B cell (primary cell): ENCODE data around the gene LRCOL1. TPM values are rescaled to one million over a fixed set of nuclear protein-coding genes. Genes with fewer than 3 reads are reported as not detected.

Source experiments
- ATAC-seq: fragments of 200-7000 bp; cut with Tn5 transposase; one replicate; pipeline ENCODE4 v1.10.0; 2021; ENCODE audit warnings: low read depth, mild to moderate bottlenecking, moderate number of reproducible peaks, moderate library complexity
- CTCF ChIA-PET: fragments of 350-600 bp; sonication (Branson Sonifier 250); formaldehyde crosslinking; loops from one replicate; lab custom pipeline; 2021; ENCODE audit warnings: antibody characterized with exemption, inconsistent platforms; lab: Charles Lee
- POLR2A ChIA-PET: fragments of 350-600 bp; sonication (Branson Sonifier 250); formaldehyde crosslinking; loops from one replicate; lab custom pipeline; 2021; ENCODE audit warnings: antibody characterized with exemption; lab: Charles Lee
- DNase-seq: peaks from one replicate; pipeline ENCODE4 v3.0.0; 2013
- H2AFZ ChIP-seq: 2 replicates; pipeline ENCODE4 v1.6.1; 2012; ENCODE audit warnings: mild to moderate bottlenecking, low read depth, low read length; ENCODE audit not compliant: insufficient read depth, poor library complexity, severe bottlenecking
- H3K27ac ChIP-seq, 2 donors: 1 replicate in 1 of 2; 2 replicates in 1 of 2; pipeline ENCODE4 v1.5.1; 2012 to 2013; ENCODE audit warnings: low read length in 2 of 2, mild to moderate bottlenecking in 2 of 2, moderate library complexity in 1 of 2
- H3K27me3 ChIP-seq, 4 experiments: fragments of 200-600 bp in 1 of 4; sonication (generic) in 1 of 4; replicated peaks in 1 of 4; 1 replicate in 2 of 4; 2 replicates in 2 of 4; pipeline versions ENCODE4 v1.6.1 to v1.7.0; 2013 to 2016; ENCODE audit warnings: low read length in 3 of 4, mild to moderate bottlenecking in 2 of 4, mixed read lengths in 1 of 4, moderate library complexity in 1 of 4; ENCODE audit not compliant: insufficient read depth in 4 of 4, control insufficient read depth in 3 of 4; ENCODE audit errors: control extremely low read depth in 1 of 4
- H3K36me3 ChIP-seq, 2 experiments: replicated peaks in 1 of 2; 1 replicate in 1 of 2; 2 replicates in 1 of 2; pipeline versions ENCODE4 v1.6.1 to v1.7.1; 2013; ENCODE audit warnings: low read length in 1 of 2; ENCODE audit not compliant: insufficient read depth in 2 of 2, control insufficient read depth in 1 of 2; ENCODE audit errors: control extremely low read depth in 1 of 2, extremely low read depth in 1 of 2
- H3K4me1 ChIP-seq, 2 donors: fragments of 200-600 bp in 1 of 2; sonication (generic) in 1 of 2; 1 replicate in 1 of 2; 2 replicates in 1 of 2; pipeline versions ENCODE4 v1.5.1 to v1.6.1; 2013 to 2017; ENCODE audit warnings: low read length in 2 of 2; ENCODE audit not compliant: control insufficient read depth in 2 of 2, insufficient read depth in 2 of 2
- H3K4me2 ChIP-seq: replicated peaks from 2 replicates; pipeline ENCODE3; 2012; ENCODE audit warnings: mild to moderate bottlenecking, low read depth, low read length; ENCODE audit not compliant: poor library complexity, severe bottlenecking
- H3K4me3 ChIP-seq, 5 experiments: fragments of 200-600 bp in 1 of 5; sonication (generic) in 1 of 5; 1 replicate in 3 of 5; 2 replicates in 2 of 5; pipeline versions ENCODE4 v1.5.1 to v1.7.0; 2011 to 2016; ENCODE audit warnings: low read length in 4 of 5, mild to moderate bottlenecking in 4 of 5, low read depth in 2 of 5, control low read depth in 1 of 5, moderate library complexity in 1 of 5; ENCODE audit not compliant: insufficient read depth in 1 of 5; ENCODE audit errors: control extremely low read depth in 1 of 5, extremely low read depth in 1 of 5
- H3K79me2 ChIP-seq: fragments of 200-600 bp; sonication (generic); one replicate; pipeline ENCODE4 v1.6.0; 2016; ENCODE audit warnings: low read length; ENCODE audit not compliant: control insufficient read depth, insufficient read depth
- H3K9ac ChIP-seq: fragments of 200-600 bp; sonication (generic); 2 replicates; pipeline ENCODE4 v1.6.1; 2017; ENCODE audit warnings: mild to moderate bottlenecking, low read length, moderate library complexity
- H3K9me3 ChIP-seq, 3 donors: one replicate each; pipeline versions ENCODE4 v1.6.1 to v1.7.1; 2013; ENCODE audit warnings: low read length in 2 of 3; ENCODE audit not compliant: control insufficient read depth in 2 of 3, insufficient read depth in 1 of 3; ENCODE audit errors: control extremely low read depth in 1 of 3
- H4K20me1 ChIP-seq: 2 replicates; pipeline ENCODE4 v1.6.0; 2012; ENCODE audit warnings: mild to moderate bottlenecking, low read length; ENCODE audit not compliant: insufficient read depth, control insufficient read depth, poor library complexity, severe bottlenecking
- H3K27ac Mint-ChIP-seq: one replicate; pipeline ENCODE4 v1.8.0; 2021; ENCODE audit warnings: mixed read lengths
- H3K27me3 Mint-ChIP-seq: one replicate; pipeline ENCODE4 v1.8.0; 2021; ENCODE audit warnings: mixed read lengths
- H3K4me1 Mint-ChIP-seq: one replicate; pipeline ENCODE4 v1.8.0; 2021; ENCODE audit warnings: mixed read lengths
- H3K4me3 Mint-ChIP-seq: one replicate; pipeline ENCODE4 v1.8.0; 2021; ENCODE audit warnings: mixed read lengths
- H3K9me3 Mint-ChIP-seq: one replicate; pipeline ENCODE4 v1.8.0; 2022; ENCODE audit warnings: mixed read lengths; ENCODE audit not compliant: insufficient read depth
- CTCF ChIP-seq: fragments of 200-600 bp; IDR thresholded peaks from one replicate; pipeline ENCODE4 v1.8.0; 2022; ENCODE audit warnings: antibody characterized with exemption, mild to moderate bottlenecking
- EZH2 ChIP-seq: IDR thresholded peaks from 2 replicates; pipeline ENCODE4 v1.6.1; 2012; ENCODE audit warnings: borderline replicate concordance, low read depth, mild to moderate bottlenecking, moderate library complexity, low read length; ENCODE audit not compliant: insufficient read depth, poor library complexity, severe bottlenecking
- WGBS: methylation state at CpG from one replicate; pipeline ENCODE4 v1.1.5; 2013; ENCODE audit warnings: missing lambda C conversion rate; ENCODE audit not compliant: insufficient coverage; 5-methylcytosine and 5-hydroxymethylcytosine counted together
- intact Hi-C: fragments of 100-400 bp; cut with micrococcal nuclease; formaldehyde crosslinking; loops from one replicate; pipeline ENCODE4 v1.10.0; 2022
- polyA plus RNA-seq: library from polyadenylated mRNA; depleted of rRNA; stranded (reverse); fragments of >200 nt; gene quantifications from 2 replicates; pipeline ENCODE4 v1.2.3, GENCODE V29; 2012
- total RNA-seq, 2 donors: library from RNA; stranded (reverse); fragments of 120-200 nt in 1 of 2; gene quantifications; 1 replicate in 1 of 2; 2 replicates in 1 of 2; pipeline versions ENCODE4 v1.2.3 to v1.2.4, GENCODE V29; 2013 to 2022

Gene LRCOL1
- total and polyA plus RNA-seq, 2 donors (not counting 1 experiment from before 2014, with no cell fraction given) = not detected

- CTCF ChIA-PET = no interaction called here
- Histone ChIP-seq H4K20me1 (peaks cover 8% of the 10 kb centered on the region), H3K9ac (no peak overlapping the region), H3K79me2 (no peaks in the 10 kb centered on the region), H3K4me1 (no peaks in the 10 kb centered on the region), H3K4me3 (no peak overlapping the region), H3K9me3 (no peaks in the 10 kb centered on the region), H2AFZ (no peak overlapping the region), H3K27ac (no peak overlapping the region), H3K4me2 (no peak overlapping the region), H3K27me3 (no peaks in the 10 kb centered on the region), H3K36me3 (peaks cover 0 to 34% of the 10 kb centered on the region in 2 experiments)
- TF ChIP-seq EZH2 (no peak), CTCF (no peak)
- H3K9me3 Mint-ChIP-seq = no peaks in the 10 kb centered on the region
- no peaks in the 10 kb centered on the region for H3K27me3 Mint-ChIP-seq
- no peak overlapping the region for H3K27ac Mint-ChIP-seq
- ATAC-seq (no peak), DNase-seq (no peak)
- WGBS = 89% methylated on average over 13 of the region's 17 CpGs
- no peaks in the 10 kb centered on the region for H3K4me1 Mint-ChIP-seq
- intact Hi-C loops = no loop called here
- no peak overlapping the region for H3K4me3 Mint-ChIP-seq
- POLR2A ChIA-PET = no interaction called here
These were observed 28.9 kb downstream of the LRCOL1 start for GRCh38 chr12:132581348-132582057.

GRCh38 chr12:132580701-132581292 is 29.6 kb downstream of the LRCOL1 start:
- Histone ChIP-seq H3K4me3 (no peak overlapping the region), H3K79me2 (no peaks in the 10 kb centered on the region), H3K9me3 (no peaks in the 10 kb centered on the region), H3K27ac (no peak overlapping the region), H3K4me1 (no peaks in the 10 kb centered on the region), H3K27me3 (no peaks in the 10 kb centered on the region), H3K36me3 (peaks cover 0 to 36% of the 10 kb centered on the region in 2 experiments), H2AFZ (no peak overlapping the region), H4K20me1 (peaks cover 8% of the 10 kb centered on the region), H3K4me2 (no peak overlapping the region), H3K9ac (no peak overlapping the region)
- intact Hi-C loops = no loop called here
- no peak for TF ChIP-seq CTCF
- no peak for TF ChIP-seq EZH2
- Mint-ChIP-seq H3K4me3 (no peak overlapping the region), H3K27me3 (no peaks in the 10 kb centered on the region), H3K4me1 (no peaks in the 10 kb centered on the region), H3K27ac (no peak overlapping the region), H3K9me3 (no peaks in the 10 kb centered on the region)
- ATAC-seq = no peak
- DNase-seq = no peak
- WGBS = 98% methylated on average over 6 of the region's 12 CpGs
- ChIA-PET CTCF (interaction anchor here (1.1 kb wide), 1 partner anchor 166 kb away, joined by 3 read pairs; no protein-coding TSS in a partner anchor), POLR2A (no interaction called here)
